Activated CD8-positive, alpha-beta memory T cell treated with anti-CD3 and anti-CD28 coated beads for 24 hours (primary cell): ENCODE data around the gene ATOX1.
"Not testable (repeated sequence)": the region's sequence is repeated elsewhere in the genome, so short reads cannot be mapped to it uniquely, and the experiment has no call there.

Source experiments
- DNase-seq: peaks from one replicate; pipeline ENCODE4 v3.0.0-alpha.2; 2020

Gene ATOX1, protein sequence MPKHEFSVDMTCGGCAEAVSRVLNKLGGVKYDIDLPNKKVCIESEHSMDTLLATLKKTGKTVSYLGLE

DNA sequence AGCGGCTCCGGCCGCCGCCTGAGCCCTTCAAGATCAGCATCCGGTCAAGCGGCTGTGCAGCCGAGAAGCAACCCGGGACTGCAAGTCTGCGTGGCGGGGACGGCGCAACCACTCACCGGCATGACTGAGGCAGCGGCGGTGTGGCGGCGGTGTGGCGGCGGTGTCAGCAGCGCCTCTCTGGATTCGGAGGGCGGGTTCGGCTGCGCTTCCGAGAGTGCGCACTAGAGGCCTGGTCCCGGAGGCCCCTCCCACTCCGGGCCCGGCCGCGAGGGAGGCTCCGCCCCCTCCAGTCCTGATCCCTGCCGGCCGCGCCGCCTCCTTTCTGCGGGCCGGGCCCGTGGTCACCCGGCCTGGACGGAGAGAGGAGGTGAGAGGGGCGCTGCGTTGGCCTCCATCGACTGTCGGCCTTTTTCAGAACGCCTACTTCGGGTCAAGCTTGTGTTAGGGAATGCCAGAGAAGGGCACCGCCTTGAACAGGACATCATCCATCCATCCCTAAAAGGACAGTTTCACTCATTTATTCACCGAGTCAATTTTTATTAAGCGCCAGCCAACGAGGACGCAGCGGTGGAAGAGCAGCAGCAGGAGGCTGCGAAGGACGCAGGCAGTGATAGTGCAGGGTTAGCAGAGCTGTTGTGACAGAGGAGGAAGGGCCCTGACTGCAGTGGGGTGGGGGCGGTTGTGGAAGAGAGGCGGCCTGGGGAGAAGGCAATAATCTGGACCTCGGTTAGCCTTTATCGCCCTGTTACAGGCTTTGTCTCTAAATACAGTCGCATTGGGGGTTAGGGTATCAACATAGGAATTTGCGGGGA is at the start of gene ATOX1:
Gene ATOX1 (minus strand): TSS at position 202 of the 812 bp plus-strand sequence. CDS start 80 bp downstream, at position 122.
- peak; percentile 94 for DNase-seq

DNA sequence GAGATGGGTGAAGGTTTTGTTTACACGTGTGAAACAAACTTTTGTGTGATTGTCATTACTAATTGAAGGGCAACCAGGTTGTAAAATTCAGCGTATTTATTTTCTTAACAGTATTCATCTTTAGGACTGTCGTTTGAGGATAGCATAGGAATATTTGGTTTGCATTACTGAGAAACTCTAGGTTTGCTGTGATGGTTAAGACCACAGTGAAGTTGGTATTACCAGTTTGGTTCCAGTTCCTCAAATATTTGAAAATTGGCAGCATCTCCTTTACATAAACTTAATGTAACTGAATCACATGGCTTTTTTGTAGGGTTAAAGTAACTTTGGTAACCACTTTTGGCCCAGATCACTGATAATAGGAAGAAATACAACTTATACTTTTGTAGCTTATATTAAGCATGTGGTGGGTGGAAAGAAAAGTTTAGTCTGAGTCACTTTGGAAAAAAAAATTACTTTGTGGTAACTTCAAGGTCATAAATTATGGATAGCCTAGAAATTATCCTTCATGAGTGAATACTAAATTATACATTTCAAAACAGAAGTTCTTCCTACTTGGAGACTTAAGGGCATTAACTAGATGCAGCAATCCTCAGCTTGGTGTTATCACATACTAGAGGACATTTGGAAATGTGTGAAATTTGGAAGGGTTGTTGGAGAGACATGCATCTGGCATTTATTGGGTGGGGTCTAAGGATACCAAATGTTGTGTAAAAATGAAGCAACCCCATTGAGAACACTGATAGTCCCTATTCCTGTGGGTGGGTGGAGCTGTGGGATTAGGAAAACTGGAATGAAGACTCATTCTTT is 47.2 kb upstream of the ATOX1 start:
- no peak for DNase-seq

DNA sequence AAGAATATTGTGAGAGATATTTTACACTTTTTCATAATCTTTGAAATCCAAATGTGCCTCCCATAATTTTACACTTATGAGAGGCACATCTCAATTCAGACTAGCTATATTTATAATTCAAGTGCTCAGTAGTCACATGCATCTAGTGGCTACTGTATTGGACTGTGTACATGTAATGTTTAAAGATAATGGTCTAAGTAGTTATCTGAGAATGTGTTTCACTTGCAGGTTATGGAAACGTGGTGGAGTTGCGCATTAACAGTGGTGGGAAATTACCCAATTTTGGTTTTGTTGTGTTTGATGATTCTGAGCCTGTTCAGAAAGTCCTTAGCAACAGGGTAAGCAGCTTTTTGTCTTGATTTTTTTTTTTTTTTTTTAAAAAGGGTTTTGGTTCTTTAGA is 42.1 kb upstream of the ATOX1 start:
- no peak for DNase-seq

DNA sequence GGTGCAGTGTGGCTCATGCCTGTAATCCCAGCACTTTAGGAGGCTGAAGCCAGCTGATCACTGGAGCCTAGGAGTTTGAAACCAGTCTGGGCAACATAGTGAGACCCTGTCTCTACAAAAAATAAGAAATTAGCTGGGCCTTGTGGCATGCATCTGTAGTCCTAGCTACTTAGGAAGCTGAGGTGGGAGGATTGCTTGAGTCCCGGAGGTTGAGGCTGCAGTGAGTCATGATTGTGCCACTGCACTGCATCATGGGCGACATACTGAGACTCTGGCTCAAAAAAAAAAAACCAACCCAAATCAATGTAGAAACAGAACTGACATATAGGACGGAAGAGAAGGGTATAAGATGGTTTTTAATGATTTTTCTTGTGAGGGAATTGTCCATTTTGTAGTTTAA is 41.0 kb upstream of the ATOX1 start:
- DNase-seq, result no peak

DNA sequence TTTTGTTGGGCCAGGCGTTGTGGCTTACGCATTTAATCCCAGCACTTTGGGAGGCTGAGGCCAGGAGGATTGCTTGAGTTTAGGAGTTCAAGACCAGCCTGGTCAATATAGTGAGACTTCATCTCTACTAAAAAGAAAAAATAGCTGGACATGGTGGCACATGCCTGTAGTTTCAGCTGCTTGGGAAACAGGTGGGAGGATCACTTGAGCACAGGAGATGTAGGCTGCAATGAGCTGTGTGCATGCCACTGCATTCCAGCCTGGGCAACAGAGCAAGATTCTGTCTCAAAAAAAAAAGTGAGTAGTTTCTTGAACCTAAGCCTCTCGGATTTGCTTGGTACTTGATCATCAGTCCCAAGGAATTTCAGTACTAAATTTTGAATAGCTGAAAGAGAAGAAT is 40.2 kb upstream of the ATOX1 start:
- no peak for DNase-seq

DNA sequence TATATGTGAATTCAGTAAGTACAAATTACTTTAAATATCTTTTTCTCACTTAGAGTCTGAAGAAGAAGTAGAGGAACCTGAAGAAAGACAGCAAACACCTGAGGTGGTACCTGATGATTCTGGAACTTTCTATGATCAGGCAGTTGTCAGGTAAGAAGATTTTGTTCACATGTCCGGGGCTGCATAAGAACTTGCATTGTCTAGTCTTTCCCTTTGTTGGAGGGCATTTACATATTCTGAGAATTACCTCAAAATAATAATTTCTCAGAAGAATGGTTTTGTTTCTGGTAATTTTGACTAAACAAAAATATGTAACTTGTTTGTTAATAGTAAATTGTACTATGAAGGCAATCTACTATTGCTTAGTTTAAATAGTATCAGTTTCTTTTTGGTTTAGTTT is 37.0 kb upstream of the ATOX1 start:
- DNase-seq, result no peak

DNA sequence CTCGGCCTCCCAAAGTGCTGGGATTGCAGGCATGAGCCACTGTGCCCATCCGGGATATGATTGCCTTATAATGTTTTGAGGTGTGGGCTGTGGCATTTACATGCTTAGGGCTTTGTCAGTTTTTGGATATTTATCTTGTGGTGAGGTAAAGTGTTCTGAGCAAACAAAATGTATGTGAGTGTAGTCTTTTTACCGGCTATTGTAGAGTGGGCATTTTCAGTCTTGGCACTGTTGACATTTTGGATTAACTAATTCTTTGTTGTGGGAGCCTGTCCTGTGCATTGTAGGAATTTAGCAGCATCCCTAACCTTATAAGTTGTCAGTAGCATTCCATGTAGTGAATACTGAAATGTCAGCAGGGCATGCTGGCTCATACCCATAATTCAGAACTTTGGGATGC is 34.9 kb upstream of the ATOX1 start:
- no peak for DNase-seq

DNA sequence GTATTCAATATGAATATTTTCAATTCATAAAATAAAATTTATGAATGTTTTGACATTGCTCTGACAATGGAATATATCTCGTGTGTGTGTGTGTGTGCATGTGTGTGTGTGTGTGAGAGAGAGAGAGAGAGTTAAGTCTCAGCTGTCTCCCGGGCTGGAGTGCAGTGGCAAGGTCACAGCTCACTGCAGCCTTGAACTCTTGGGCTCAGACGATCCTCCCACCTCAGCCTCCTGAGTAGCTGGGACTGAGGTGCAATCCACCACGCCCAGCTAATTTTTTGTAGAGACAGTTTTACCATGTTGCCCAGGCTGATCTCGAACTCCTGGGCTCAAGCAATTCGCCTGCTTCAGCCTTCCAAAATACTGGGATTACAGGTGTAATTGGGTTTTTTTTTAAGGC is 29.4 kb upstream of the ATOX1 start:
- DNase-seq, result no peak

DNA sequence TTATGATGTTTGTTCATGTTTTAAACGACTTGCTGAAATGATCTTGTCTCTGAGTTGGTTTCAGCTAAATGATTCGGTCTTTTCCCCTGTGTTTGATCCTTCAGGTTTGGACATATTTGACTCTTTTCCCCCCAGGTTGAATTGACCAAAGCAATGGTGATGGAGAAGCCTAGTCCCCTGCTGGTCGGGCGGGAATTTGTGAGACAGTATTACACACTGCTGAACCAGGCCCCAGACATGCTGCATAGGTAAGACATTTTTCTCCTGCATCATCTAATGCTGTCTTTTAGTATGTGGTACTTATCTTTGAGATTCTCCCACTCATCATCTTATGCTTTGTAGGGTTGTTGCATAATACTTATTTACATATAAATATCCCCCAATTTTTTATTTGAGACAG is 28.0 kb upstream of the ATOX1 start:
- no peak for DNase-seq

DNA sequence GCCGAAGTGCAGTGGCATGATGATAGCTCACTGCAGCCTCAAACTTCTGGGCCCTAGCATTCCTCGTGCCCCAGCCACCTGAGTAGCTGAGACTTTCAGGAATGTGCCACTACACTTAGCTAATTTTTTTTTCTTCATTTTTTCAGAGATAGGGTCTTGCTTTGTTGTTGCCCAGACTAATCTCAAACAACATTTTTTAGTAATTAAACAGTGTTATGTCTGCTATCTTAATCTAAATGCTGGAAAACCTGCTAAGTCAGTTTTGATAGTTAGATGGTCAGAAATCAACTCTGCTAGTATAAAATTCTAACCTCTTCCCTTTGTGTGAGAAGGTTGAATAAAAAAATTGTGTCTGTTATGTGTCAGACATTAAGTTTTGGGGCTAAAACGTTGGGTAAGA is 25.7 kb upstream of the ATOX1 start:
- DNase-seq, result no peak

DNA sequence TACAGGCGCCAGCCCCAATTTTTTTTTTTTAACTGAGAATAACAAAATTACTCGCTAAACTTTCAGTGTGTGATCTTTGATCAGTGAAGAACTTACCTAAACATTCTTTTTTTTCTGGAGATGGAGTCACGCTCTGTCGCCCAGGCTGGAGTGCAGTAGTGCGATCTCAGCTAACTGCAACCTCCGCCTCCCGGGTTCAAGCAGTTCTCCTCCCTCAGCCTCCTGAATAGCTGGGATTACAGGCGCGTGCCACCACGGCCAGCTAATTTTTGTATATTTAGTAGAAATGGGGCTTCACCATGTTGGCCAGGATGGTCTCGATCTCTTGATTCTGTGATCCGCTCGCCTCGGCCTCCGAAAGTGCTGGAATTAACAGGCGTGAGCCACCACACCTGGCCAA is 25.2 kb upstream of the ATOX1 start:
- DNase-seq, result not testable (repeated sequence)

DNA sequence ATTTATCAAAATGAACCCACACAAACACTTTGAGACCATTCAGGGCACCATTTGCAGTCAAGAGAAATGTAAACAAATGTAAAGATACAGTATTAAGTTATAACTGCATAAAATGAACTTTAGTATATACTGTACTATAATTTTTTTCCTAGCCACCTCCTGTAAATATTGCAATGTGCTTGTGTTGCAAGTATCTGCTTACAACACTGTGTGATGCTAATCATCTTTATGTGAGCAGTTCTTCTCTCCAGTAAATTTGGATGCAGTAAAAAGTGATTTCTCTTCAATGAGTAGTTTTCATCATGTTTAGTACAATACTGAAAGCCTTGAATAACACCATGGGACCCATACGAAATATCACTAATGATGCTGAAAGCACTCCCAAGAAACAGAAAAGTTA is 22.8 kb upstream of the ATOX1 start:
- no peak for DNase-seq

DNA sequence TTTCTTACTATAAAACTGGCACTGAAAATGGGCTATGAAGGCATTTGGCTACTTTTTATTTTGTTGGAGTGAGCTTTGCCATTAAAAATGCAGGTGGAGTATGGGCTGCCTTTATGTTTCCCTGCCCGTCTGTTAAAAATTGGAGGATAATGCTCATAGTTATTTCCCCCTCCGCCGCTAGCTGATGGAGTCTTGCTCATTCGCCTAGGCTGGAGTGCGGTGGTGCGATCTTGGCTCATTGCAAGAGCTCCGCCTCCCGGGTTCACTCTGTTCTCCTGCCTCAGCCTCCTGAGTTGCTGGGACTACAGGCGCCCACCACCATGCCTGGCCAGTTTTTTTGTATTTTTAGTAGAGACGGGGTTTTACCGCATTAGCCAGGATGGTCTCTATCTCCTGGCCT is 21.9 kb upstream of the ATOX1 start:
- DNase-seq, result no peak

DNA sequence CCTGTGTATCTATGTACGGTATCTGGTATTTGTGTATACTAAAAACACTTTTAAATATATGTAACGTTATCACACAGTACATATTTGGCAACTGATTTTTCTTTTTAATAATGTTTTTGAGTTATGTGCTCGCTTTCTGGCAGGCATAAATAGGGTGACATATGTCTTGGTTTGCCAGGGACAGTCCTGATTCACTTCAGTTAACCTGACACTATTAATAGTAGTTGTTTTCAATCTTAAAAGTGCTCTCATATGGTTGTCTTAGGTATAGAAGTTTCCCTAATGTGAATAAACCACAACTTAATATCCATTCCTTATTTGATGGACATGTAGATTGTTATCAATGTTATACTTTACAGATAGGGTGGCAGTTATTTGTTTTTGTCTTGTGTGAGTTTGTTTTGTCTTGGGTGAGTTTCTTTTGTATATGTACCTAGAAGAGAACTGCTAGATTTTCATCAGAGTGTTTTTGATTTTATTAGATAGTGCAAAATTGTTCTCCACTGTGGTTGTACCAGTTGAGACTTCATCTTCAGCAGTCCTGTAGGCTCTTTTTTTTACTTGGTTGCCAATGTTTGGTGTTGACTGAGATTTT is 21.2 kb upstream of the ATOX1 start:
- no peak for DNase-seq

DNA sequence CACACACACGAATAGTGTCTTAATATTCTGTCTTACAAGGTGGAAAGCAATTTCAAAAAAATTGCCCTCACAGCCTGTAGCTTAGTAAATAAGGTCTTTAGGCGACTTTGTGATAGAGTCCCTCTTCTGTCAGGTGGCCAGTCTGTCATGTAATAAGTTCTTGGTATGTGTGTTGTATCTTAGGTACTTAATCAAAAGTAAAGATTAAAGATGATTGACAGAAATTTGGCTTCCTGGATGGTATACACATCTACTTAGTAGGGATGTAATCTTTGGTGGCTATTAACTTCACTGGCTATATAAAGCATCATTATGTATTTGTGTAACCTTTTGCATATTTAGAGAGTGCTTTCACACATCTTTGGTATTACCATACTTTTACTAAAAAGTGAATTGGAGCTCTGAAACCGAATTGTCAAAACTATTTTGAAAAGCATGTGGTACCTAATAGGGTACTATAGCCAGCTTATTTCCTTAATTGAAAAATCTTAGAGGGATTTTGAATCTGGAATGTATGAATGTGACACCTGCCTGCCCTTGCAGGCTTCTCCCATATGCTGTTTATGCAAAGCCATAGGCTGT is 16.7 kb upstream of the ATOX1 start:
- no peak for DNase-seq

DNA sequence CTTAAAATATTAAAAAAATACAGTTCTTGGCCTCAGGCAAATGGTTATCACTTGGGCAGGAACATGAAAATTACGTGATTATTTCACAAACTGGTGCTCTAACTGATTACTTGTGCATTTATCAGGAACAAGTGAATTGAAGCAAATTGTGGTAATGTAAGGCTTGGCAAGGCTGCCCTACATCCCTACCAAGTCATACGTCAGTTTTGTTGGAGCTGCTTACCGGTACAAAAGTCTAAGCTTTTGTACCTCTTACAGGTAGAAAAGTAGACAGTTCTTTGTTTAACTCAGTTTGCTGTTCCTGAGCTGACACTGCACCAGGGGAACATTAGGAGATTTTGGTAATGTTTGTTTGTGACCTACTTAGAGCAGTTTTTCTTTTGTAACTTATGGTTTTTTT is 15.5 kb upstream of the ATOX1 start:
- no peak for DNase-seq

DNA sequence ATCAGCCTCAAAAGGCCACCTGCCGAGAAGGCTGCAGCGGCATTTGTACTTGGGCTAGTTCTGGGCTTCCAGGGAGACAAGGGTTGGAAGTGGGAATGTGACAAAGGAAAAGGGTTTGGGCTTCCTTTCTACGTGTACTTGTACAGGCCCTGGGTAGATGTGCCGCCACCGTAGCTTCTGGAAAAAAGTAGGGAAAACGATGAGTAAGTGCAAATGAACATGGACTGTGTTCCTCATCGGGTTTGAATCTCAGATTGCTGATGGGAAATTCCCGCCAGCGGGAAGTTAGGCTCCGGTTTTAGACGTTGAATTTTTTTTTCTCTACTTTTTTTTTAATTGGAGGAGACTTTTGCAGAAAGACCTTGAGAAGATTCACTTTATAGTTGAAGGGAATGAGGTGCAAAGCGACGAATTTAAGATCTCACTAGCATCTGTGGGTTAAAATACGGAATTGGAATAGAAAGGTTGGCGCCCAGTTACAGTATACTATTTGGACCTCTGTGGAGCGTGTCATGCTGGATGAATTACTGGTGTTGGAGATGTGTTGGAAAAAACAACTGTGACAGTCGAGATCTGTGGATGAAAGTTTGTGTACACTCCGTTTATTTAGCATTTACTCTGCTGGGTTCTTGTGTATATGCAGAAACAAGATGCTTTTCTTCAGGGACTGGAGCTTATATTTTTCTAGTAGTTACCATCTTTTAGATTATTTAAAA is 14.6 kb upstream of the ATOX1 start:
- no peak for DNase-seq

DNA sequence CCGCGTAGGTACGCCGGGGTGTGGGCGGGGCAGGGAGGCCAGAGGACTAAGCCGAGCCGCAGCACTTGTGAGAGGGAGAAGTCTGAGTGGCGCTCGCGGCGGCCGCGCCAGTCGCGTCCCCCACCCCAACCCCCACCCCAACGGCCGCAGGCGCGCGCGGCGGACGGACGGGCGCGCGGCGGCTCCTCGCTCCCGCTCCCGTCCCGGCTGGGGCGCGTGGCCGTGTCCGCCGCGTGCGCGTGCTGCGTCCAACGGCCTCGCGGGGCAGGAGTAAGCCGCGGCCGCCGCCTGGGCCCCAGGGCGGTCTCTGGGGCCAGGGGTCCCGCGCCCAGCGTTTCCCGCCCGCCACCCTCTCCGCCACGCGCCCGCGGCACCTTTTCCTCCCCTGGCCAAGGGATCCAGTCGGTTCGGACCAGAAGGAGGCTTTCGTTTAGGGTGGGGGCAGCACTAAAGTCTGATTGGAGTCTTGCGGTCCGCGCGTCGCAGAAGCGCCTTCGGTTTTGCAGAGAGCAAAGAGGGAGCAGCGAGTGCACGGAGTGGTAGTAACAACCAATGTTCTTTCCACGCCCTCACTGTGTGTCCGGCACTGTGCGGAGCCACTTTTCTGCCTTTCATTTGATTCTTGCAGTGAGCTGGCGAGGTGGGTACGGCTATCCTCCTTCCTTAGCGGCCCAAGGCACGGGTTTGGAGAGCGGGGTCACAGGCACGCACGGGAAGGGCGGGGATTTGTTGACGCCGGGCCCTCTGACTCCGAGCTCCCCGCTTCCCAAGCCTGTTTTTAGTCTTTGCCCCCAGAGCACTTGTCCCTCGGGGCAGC is 13.8 kb upstream of the ATOX1 start:
- DNase-seq, result no peak

DNA sequence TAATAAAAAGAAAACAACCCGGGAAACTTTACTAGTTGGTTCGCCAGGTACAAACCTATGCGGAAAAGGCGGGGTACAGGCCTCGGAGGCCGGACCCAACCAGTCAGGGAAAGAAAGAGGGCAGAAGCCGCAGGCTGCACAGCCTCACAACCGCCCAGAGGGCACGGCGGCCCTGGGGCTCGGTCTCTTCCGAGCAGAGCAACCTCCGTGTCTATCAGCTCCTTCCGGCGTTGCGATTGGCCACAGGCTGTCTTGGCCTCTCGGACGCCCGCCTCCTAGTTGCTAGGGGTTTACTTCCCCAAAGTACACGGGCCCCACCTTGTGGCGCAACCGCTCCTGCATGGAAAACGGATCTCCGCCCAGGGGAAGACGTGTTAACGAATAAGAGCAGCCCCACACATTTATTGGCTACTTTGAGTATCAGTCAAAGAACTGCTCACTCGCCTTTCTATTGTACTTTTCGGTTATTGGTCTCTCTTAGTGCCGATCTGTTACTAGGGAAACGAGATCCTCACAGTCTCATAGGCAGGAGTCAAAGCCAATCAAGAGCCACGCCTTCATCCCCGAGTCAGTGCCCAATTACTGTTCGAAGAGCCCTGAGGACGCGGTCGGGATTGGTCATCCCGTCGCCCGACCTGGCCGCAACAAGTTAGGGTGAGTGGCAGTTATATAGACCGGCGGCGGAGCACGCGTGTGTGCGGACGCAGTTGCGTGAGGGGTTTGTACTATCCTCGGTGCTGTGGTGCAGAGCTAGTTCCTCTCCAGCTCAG is 13.0 kb upstream of the ATOX1 start, which contains the start of gene G3BP1:
Gene G3BP1 (plus strand): TSS at position 696 of the 770 bp plus-strand sequence. CDS start 14,667 bp downstream, outside the sequence.
- DNase-seq, result peak; percentile 96

DNA sequence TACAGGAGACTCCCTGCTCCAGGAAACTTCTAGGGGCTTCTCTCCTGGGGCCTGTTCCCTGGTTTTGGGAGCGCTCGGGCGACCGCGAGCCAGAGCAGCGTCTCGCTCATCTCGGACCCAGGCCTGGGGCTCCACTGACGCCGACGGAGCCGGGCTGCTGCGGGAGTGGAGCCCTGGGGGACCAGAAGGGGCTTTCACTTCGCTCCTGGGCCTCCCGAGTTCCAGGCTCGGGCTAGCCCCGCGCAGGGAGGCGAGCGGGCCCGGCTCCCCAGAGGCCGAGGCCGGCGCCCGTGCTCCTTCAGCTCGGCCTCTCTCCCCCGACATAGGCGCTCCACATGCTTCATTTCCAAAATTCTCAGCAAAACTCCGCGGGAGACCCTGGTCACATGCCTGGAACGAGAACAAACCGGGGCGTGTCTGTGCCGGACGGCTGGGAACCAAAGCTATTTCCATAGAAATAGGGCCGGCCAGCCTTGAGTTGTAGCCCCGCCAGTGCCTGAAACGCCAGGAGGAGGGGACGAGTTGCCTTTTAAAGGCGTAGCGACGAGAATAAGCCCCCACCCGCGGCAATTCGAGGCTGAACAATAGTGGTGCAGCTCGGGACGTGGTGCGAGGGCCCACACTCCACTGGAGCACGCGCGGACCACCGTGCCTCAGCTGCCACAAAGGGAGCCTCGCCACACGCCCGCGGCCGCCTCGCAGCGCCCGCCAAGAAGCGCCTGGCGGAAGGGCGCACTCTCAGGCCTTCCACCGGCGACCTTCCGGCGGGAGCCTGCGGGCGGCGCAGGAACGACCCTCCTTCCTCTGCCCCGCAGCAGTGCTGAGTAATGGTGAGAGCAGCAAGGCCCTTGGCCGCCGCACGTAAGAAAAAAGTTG is 12.2 kb upstream of the ATOX1 start:
- no peak for DNase-seq
